GM21390 (cell line): Measurements from ENCODE around the gene GALNT16.
"Not testable (repeated sequence)": the region's sequence is repeated elsewhere in the genome, so short reads cannot be mapped to it uniquely, and the experiment has no call there.

ENCODE experiments used
- ATAC-seq: cut with Tn5 transposase; IDR thresholded peaks from one replicate; pipeline ENCODE4 v1.9.1; 2021; ENCODE audit not compliant: unreplicated experiment

GALNT16 gene

GRCh38 chr14:69284170-69284569 is 24.2 kb downstream of the GALNT16 start:
- ATAC-seq, result no peak

DNA sequence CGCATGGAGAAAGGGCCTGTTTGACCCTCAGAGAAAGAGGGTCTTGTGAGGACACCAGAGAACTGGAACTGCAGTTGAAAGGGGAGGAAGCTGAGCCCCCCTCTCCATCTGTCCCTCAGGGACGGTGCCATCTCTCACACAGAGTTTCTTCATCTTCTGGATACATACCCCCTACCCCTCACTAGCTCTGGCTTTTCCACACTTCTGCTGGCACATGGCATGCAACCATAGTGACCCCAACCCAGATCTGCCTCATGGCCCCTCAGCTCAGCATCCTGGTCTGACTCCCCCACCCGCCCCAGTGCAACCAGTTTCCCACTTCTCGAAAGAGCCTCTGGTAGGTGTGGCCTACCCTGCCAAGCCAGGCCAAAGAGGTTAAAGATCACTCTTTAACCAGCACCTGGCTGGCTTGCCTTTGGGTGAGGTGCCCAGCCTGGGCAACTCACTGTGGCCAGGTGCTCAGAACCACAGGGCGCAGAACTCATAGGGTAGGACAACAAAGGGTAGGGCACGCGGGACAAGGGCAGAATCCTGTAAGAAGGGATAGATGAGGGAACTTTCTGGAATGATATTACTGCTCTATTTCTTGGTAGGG is 25.8 kb downstream of the GALNT16 start:
- no peak for ATAC-seq

DNA sequence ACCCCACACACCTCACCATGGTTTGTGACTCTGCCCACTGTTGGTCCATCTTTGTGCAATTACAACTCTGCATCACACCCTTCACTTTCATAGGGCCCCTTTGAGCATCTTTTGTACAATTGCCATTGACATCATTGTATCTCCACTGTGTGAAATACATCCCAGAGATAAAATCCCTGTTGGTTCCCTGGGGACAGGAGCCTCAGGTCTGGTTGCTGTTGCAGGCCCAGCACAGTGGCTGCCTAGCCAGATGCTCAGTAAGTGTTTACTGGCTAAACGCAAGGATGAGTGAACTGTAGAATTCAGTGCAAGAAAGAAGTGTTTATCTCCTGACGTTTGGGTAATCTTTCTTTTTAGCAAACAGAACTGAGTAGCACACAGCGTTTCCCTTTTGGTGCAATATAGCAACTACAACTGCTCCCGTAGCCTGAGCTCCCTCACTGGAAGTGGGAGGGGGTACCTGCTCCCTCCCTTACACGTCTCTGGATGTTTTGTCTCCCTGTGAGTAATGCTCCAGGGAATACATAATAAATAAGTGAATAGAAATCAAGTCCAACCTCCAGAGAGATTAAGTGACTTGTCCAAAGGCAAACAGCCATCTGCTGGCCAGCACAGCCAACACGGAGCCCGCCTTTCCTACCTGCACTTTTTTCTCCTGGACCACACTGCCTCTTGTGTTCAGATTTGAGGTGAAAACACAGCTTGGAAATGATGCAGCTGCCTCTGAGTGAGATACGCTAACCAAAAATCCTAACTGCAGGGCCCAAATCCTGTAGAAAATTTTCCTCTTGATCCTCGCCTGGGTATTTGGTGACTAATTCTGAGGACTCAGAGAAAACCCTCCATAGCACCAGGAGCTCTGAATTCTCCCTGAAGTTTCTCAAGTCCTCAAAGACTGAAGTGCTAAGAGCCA is 27.4 kb downstream of the GALNT16 start:
- ATAC-seq, result no peak

GRCh38 chr14:69288011-69288771 is 28.2 kb downstream of the GALNT16 start:
- ATAC-seq, result no peak

- ATAC-seq, result no peak
Measured at GRCh38 chr14:69288956-69289705, 29.2 kb downstream of the GALNT16 start.

DNA sequence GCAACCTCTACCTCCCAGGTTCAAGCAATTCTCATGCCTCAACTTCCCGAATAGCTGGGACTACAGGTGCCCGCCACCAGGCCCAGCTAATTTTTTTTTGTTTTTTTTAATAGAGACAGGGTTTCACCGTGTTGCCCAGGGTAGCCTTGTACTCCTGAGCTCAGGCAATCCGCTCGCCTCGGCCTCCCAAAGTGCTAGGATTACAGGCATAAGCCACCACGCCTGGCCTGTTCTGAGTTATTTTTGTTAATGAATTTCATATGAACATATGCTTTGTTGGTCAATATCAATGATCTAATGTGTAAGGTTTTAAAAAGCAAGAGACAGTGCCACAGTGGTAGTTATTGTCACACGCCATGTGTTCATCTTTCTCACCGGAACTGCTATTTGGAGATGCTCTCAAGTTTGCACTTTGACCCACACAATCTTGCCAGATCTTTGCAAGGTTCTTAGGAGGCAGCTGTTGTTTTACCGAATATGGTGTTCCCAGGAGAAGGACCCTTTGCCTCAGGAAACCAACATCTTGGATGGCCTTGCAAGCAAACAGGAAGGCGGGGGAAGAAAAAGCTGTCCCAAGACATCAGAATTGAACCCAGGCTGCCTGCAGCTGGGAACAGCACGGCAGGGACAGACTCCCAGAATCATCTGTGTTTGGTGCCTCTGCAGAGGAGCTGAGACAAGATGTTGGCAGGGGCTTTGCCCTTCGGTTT is 30.0 kb downstream of the GALNT16 start:
- ATAC-seq, result no peak

DNA sequence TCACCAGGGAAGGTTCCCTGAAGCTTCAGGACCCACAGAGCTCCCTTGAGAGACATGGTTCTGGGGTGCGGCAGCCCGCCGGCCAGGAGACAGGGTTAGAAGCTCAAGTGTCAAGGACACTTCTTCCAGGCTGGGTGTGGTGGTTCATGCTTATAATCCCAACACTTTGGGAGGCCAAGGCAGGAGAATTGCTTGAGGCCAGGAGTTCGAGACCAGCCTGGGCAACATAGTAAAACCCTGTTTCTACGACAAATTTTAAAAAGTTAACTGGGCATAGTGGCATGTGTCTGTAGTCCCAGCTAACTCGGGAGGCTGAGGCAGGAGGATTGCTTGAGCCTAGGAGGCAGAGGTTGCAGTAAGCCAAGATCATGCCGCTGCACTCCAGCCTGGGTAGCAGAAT is 30.9 kb downstream of the GALNT16 start:
- ATAC-seq, result not testable (repeated sequence)

DNA sequence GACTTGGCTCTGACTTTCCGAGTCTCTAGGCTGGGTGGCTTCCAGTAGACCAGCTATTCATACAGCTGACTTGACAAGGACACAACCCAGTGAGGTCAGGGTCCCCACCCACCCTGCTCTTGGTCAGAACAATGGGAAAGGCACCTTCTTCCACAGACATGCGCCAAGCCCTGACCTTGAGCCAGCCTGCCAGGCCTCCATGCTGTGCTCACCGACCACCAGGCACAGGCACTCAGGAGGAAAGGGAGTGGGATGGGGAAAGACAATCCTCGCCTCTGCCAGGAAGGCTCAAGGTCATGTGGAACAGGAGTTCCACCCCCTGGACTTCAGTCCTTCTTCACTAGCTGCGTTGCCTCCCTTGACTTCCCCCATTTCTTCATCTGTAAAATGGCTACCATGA is 31.4 kb downstream of the GALNT16 start:
- no peak for ATAC-seq

- ATAC-seq, result no peak
Measured at GRCh38 chr14:69291891-69292561, 32.1 kb downstream of the GALNT16 start.

GRCh38 chr14:69298131-69299071 is 38.4 kb downstream of the GALNT16 start:
- no peak for ATAC-seq

DNA sequence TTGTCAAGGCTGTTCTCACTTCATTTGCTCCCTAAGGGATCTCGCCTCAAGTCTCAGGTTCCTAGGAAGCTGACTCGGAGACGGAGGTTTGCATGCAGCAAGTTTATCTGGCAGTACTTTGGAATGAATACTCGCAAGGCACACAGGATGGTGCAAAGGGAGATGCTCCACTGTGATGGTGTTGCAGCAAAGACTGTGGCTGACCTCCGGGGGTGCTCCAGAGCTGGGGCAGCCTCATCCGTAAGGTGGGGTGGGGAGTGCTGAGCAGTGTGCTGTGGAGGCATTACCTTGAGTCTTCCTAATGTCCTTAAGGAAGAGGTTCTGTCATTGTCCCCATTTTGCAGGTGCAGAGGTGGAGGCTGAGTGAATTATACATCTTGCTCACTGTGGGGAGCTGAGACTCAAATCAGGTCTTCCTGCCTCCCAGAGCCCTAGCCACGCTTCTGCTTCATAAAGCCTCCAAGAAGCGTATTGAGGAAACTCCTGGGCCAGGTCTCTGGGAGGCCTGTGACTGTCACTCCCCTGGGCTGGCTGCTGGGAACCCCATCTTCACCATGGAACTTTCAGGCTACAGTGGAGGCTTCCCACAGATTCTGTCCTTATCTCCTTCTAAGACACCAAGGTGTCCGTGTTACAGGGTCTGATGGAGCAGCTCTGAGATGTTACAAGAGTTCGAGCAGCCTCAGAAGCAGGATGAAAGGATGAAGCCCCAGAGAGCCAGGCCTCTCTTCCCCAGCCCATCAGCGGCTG is 39.5 kb downstream of the GALNT16 start:
- ATAC-seq, result no peak

- ATAC-seq, result no peak
Measured at GRCh38 chr14:69300601-69301221, 40.8 kb downstream of the GALNT16 start.

GRCh38 chr14:69303086-69303485 is 43.1 kb downstream of the GALNT16 start:
- ATAC-seq, result no peak

- ATAC-seq, result no peak
Measured at GRCh38 chr14:69312608-69313007, 52.6 kb downstream of the GALNT16 start.

GRCh38 chr14:69313176-69313575 is 53.2 kb downstream of the GALNT16 start:
- no peak for ATAC-seq

- no peak for ATAC-seq
Measured at GRCh38 chr14:69314327-69314726, 54.4 kb downstream of the GALNT16 start.

GRCh38 chr14:69315301-69315700 is 55.3 kb downstream of the GALNT16 start:
- ATAC-seq, result no peak
